ENCODE data around the gene STAMBPL1.

DNA sequence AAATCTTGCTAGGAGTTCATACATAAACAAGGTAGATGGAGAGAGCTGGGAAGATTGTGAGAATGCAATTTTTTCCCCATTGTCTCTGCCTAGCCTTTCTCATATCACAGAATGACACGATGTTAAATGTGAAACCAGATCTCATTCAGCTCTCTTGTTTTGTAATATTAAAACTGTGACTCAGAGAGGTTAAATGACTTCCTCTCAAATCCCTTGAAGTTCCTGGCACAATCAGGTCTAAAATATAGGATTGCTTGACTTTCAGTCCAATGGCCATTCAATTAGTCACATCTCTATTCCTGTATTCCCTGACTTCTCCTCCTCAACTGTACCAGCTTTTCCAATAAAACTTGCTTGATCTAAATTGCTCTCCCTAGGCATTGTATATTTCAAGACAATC lies 31.5 kb upstream of the STAMBPL1 start:
- TF ChIP-seq, protein P1, sequence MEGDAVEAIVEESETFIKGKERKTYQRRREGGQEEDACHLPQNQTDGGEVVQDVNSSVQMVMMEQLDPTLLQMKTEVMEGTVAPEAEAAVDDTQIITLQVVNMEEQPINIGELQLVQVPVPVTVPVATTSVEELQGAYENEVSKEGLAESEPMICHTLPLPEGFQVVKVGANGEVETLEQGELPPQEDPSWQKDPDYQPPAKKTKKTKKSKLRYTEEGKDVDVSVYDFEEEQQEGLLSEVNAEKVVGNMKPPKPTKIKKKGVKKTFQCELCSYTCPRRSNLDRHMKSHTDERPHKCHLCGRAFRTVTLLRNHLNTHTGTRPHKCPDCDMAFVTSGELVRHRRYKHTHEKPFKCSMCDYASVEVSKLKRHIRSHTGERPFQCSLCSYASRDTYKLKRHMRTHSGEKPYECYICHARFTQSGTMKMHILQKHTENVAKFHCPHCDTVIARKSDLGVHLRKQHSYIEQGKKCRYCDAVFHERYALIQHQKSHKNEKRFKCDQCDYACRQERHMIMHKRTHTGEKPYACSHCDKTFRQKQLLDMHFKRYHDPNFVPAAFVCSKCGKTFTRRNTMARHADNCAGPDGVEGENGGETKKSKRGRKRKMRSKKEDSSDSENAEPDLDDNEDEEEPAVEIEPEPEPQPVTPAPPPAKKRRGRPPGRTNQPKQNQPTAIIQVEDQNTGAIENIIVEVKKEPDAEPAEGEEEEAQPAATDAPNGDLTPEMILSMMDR (IDR thresholded peaks at IDR 0.05): no peak
- no peak for TF ChIP-seq POLR2A (IDR thresholded peaks at IDR 0.05)
- no peak for TF ChIP-seq POLR2AphosphoS5 (IDR thresholded peaks at IDR 0.05)
- TF ChIP-seq EP300 (IDR thresholded peaks at IDR 0.05): no peak
